Gastroesophageal sphincter (tissue), 3 donors: ENCODE data around the gene HAVCR2.

ENCODE experiments used
- POLR2A ChIP-seq, 2 donors: fragments of 450-650 bp; IDR thresholded peaks; one replicate each; pipeline ENCODE4 v1.6.1; 2017; ENCODE audit warnings: antibody characterized with exemption in 2 of 2, mild to moderate bottlenecking in 2 of 2, moderate library complexity in 1 of 2
- POLR2AphosphoS5 ChIP-seq: sonication (generic); formaldehyde crosslinking; IDR thresholded peaks from one replicate; pipeline ENCODE4 v1.6.1; 2017; ENCODE audit warnings: antibody characterized with exemption
- TF ChIP-seq, protein P1 (sequence below), 4 experiments: fragments of 200-600 bp in 2 of 4; fragments of 450-650 bp in 2 of 4; sonication (generic) in 1 of 4; IDR thresholded peaks; one replicate each; pipeline ENCODE4 v1.5.1; 2017 to 2019; ENCODE audit warnings: antibody characterized with exemption in 4 of 4, mild to moderate bottlenecking in 2 of 4, moderate library complexity in 2 of 4

DNA sequence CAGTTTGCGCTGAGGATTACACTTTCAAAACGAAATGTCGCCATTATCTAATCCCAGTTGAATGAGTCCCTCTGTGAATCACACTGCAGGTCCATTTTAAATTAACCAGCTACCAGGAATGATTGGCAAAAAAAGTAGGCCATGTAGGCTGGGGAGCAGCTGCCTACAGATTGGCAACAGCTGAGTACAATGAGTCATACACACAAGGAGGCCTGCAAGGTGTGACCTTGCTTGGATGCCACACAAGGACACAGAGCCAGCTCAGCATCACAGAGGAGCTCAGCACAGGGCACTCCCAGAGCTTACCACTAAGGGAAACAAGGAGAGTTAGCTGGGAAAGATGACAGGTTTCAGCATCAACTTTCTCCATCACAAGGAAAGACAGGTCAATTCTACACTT lies 62.8 kb downstream of the HAVCR2 start:
- TF ChIP-seq, protein P1, sequence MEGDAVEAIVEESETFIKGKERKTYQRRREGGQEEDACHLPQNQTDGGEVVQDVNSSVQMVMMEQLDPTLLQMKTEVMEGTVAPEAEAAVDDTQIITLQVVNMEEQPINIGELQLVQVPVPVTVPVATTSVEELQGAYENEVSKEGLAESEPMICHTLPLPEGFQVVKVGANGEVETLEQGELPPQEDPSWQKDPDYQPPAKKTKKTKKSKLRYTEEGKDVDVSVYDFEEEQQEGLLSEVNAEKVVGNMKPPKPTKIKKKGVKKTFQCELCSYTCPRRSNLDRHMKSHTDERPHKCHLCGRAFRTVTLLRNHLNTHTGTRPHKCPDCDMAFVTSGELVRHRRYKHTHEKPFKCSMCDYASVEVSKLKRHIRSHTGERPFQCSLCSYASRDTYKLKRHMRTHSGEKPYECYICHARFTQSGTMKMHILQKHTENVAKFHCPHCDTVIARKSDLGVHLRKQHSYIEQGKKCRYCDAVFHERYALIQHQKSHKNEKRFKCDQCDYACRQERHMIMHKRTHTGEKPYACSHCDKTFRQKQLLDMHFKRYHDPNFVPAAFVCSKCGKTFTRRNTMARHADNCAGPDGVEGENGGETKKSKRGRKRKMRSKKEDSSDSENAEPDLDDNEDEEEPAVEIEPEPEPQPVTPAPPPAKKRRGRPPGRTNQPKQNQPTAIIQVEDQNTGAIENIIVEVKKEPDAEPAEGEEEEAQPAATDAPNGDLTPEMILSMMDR (IDR thresholded peaks at IDR 0.05), result no peak
- no peak for TF ChIP-seq POLR2AphosphoS5
- TF ChIP-seq POLR2A (IDR thresholded peaks at IDR 0.05), result no peak
